Measurements from ENCODE around the gene STK39. TPM values are rescaled to one million over a fixed set of nuclear protein-coding genes. Genes with fewer than 3 reads are reported as not detected.

Gene STK39
- total and polyA plus RNA-seq, 2 donors from 2014 or later = 15.9 to 27.1 TPM

GRCh38 chr2:168118733-168119514 lies 128.5 kb downstream of the STK39 start:
- H3K27ac ChIP-seq (ENCODE audit: low read depth in 2 of 2, low read length in 2 of 2) = peak overlapping the region in 1 of 2 donors; percentile 33
- H3K4me1 ChIP-seq (ENCODE audit: control insufficient read depth in 2 of 3, insufficient read depth in 2 of 3, low read depth in 1 of 3, low read length in 3 of 3) = no peaks in the 10 kb centered on the region
- H3K9ac ChIP-seq (ENCODE audit: low read length in 3 of 3) = peak overlapping the region in 2 of 3 donors; percentile 12 to 13
- H3K27me3 ChIP-seq (ENCODE audit: control insufficient read depth, insufficient read depth, low read length) = no peaks in the 10 kb centered on the region
- peaks cover 0 to 5% (median 0%) of the 10 kb centered on the region in 3 donors for H3K36me3 ChIP-seq (ENCODE audit: control insufficient read depth in 2 of 3, insufficient read depth in 3 of 3, low read length in 3 of 3)
- intact Hi-C loops (cut with DNase I) = loop anchor here (10.0 kb wide), 1 partner anchor 154 kb away; no protein-coding TSS in a partner anchor
- DNase-seq (peak in 4 of 5 donors; percentile 33 to 93 (median 68)), FAIRE-seq (no peak)
- no peaks in the 10 kb centered on the region for H3K9me3 ChIP-seq (ENCODE audit: control insufficient read depth in 2 of 3, insufficient read depth in 1 of 3, low read length in 3 of 3)
- H3K4me3 ChIP-seq (ENCODE audit: low read length in 3 of 3) = no peak overlapping the region
- peak; percentile 61 for TF ChIP-seq CTCF (IDR thresholded peaks at IDR 0.05; ENCODE audit: borderline replicate concordance, extremely low read depth, insufficient read depth)

- Histone ChIP-seq H3K4me1 (ENCODE audit: control insufficient read depth in 2 of 3, insufficient read depth in 2 of 3, low read depth in 1 of 3, low read length in 3 of 3) (no peaks in the 10 kb centered on the region), H3K27me3 (ENCODE audit: control insufficient read depth, insufficient read depth, low read length) (no peaks in the 10 kb centered on the region), H3K9ac (ENCODE audit: low read length in 3 of 3) (no peak overlapping the region), H3K27ac (ENCODE audit: low read depth in 2 of 2, low read length in 2 of 2) (no peak overlapping the region), H3K36me3 (ENCODE audit: control insufficient read depth in 2 of 3, insufficient read depth in 3 of 3, low read length in 3 of 3) (peaks cover 0 to 3% (median 0%) of the 10 kb centered on the region in 3 donors), H3K9me3 (ENCODE audit: control insufficient read depth in 2 of 3, insufficient read depth in 1 of 3, low read length in 3 of 3) (no peaks in the 10 kb centered on the region), H3K4me3 (ENCODE audit: low read length in 3 of 3) (no peak overlapping the region)
- DNase-seq (no peak), FAIRE-seq (no peak)
- no peak for TF ChIP-seq CTCF (IDR thresholded peaks at IDR 0.05; ENCODE audit: borderline replicate concordance, extremely low read depth, insufficient read depth)
- intact Hi-C loops (cut with DNase I) = loop anchor here (10.0 kb wide), 1 partner anchor 152 kb away; no protein-coding TSS in a partner anchor
These were observed 130.9 kb downstream of the STK39 start for GRCh38 chr2:168116448-168116847.

GRCh38 chr2:168114619-168115018 lies 132.8 kb downstream of the STK39 start:
- Histone ChIP-seq H3K27ac (ENCODE audit: low read depth in 2 of 2, low read length in 2 of 2) (no peak overlapping the region), H3K36me3 (ENCODE audit: control insufficient read depth in 2 of 3, insufficient read depth in 3 of 3, low read length in 3 of 3) (peaks cover 0 to 3% (median 0%) of the 10 kb centered on the region in 3 donors), H3K9ac (ENCODE audit: low read length in 3 of 3) (no peak overlapping the region), H3K27me3 (ENCODE audit: control insufficient read depth, insufficient read depth, low read length) (no peaks in the 10 kb centered on the region), H3K4me3 (ENCODE audit: low read length in 3 of 3) (no peak overlapping the region), H3K4me1 (ENCODE audit: control insufficient read depth in 2 of 3, insufficient read depth in 2 of 3, low read depth in 1 of 3, low read length in 3 of 3) (no peaks in the 10 kb centered on the region), H3K9me3 (ENCODE audit: control insufficient read depth in 2 of 3, insufficient read depth in 1 of 3, low read length in 3 of 3) (no peaks in the 10 kb centered on the region)
- no peak for TF ChIP-seq CTCF (IDR thresholded peaks at IDR 0.05; ENCODE audit: borderline replicate concordance, extremely low read depth, insufficient read depth)
- intact Hi-C loops (cut with DNase I) = loop anchor here (10.0 kb wide), 1 partner anchor 150 kb away; no protein-coding TSS in a partner anchor
- FAIRE-seq = no peak
- no peak for DNase-seq

All from kidney (tissue), 14 donors.